Measurements from ENCODE around the gene DRAM1.

DNA sequence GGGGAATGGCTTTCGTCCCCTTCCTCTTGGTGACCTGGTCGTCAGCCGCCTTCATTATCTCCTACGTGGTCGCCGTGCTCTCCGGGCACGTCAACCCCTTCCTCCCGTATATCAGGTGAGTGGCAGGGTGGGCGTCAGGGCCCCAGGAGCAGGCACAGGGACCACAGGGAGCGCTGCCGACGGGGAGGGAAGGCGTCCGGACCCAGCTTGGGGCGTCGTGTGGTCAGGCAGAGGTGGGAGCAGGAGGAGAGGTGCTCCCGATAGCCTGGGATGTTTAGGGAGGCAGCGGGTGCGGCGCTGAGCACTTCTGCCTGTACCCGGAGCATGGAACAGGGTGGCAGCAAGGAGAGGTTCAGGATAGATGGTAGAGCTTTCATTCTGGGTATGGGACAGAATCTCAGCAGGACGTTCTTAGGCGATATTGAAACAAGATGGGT lies 444 bp downstream of the DRAM1 start:
- TF ChIP-seq, protein P1, sequence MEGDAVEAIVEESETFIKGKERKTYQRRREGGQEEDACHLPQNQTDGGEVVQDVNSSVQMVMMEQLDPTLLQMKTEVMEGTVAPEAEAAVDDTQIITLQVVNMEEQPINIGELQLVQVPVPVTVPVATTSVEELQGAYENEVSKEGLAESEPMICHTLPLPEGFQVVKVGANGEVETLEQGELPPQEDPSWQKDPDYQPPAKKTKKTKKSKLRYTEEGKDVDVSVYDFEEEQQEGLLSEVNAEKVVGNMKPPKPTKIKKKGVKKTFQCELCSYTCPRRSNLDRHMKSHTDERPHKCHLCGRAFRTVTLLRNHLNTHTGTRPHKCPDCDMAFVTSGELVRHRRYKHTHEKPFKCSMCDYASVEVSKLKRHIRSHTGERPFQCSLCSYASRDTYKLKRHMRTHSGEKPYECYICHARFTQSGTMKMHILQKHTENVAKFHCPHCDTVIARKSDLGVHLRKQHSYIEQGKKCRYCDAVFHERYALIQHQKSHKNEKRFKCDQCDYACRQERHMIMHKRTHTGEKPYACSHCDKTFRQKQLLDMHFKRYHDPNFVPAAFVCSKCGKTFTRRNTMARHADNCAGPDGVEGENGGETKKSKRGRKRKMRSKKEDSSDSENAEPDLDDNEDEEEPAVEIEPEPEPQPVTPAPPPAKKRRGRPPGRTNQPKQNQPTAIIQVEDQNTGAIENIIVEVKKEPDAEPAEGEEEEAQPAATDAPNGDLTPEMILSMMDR (IDR thresholded peaks at IDR 0.05; ENCODE audit: insufficient read depth, low read depth, low read length) = no peak
- no peak for TF ChIP-seq EZH2 (IDR thresholded peaks at IDR 0.05; ENCODE audit: insufficient read depth, low read length)
